DOHH2 (cell line): Measurements from ENCODE around the gene CERK.

Experiments used
- H3F3A ChIP-seq: fragments of 200-600 bp; sonication (generic), shearing (Covaris generic); 2 replicates; pipeline ENCODE4 v1.6.0; 2016; ENCODE audit warnings: antibody characterized with exemption, mild to moderate bottlenecking; ENCODE audit not compliant: control insufficient read depth, insufficient read depth
- H3K27ac ChIP-seq: fragments of 200-600 bp; sonication (generic); 2 replicates; pipeline ENCODE4 v1.5.1; 2014; ENCODE audit warnings: low read depth, mild to moderate bottlenecking, low read length, moderate library complexity
- H3K27me3 ChIP-seq: fragments of 200-600 bp; sonication (generic); 2 replicates; pipeline ENCODE4 v1.6.1; 2014; ENCODE audit warnings: mild to moderate bottlenecking, low read length, mixed read lengths; ENCODE audit not compliant: control insufficient read depth
- H3K36me3 ChIP-seq: fragments of 200-600 bp; sonication (generic); 2 replicates; pipeline ENCODE4 v1.6.1; 2014; ENCODE audit warnings: mild to moderate bottlenecking, low read length, moderate library complexity, mixed read lengths; ENCODE audit not compliant: control insufficient read depth
- H3K4me1 ChIP-seq: fragments of 200-600 bp; sonication (generic); 2 replicates; pipeline ENCODE4 v1.6.1; 2014; ENCODE audit warnings: mild to moderate bottlenecking, low read length, mixed read lengths; ENCODE audit not compliant: control insufficient read depth
- H3K4me2 ChIP-seq: fragments of 200-600 bp; sonication (generic); 2 replicates; pipeline ENCODE4 v1.6.0; 2014; ENCODE audit warnings: mild to moderate bottlenecking, low read length, moderate library complexity
- H3K4me3 ChIP-seq: fragments of 200-600 bp; sonication (generic); 2 replicates; pipeline ENCODE4 v1.5.1; 2014; ENCODE audit warnings: mild to moderate bottlenecking, low read length, mixed read lengths
- H3K79me2 ChIP-seq: fragments of 200-600 bp; sonication (generic); 2 replicates; pipeline ENCODE4 v1.6.1; 2014; ENCODE audit warnings: mild to moderate bottlenecking, low read length, mixed read lengths; ENCODE audit not compliant: control insufficient read depth
- H3K9me2 ChIP-seq: fragments of 200-600 bp; sonication (generic); replicated peaks from 2 replicates; pipeline ENCODE4 v1.6.1; 2014; ENCODE audit warnings: mild to moderate bottlenecking, low read length, mixed read lengths; ENCODE audit not compliant: control insufficient read depth
- H3K9me3 ChIP-seq: fragments of 200-600 bp; sonication (generic); 2 replicates; pipeline ENCODE4 v1.6.1; 2014; ENCODE audit warnings: antibody characterized with exemption, low read length, mixed read lengths; ENCODE audit not compliant: control insufficient read depth, insufficient read depth
- H4K20me1 ChIP-seq: fragments of 200-600 bp; sonication (generic); 2 replicates; pipeline ENCODE4 v1.6.0; 2014; ENCODE audit warnings: low read depth, mild to moderate bottlenecking, antibody characterized with exemption, low read length, moderate library complexity; ENCODE audit not compliant: control insufficient read depth, insufficient read depth
- EZH2phosphoT487 ChIP-seq: fragments of 200-600 bp; sonication (generic); IDR thresholded peaks from 2 replicates; pipeline ENCODE4 v1.6.1; 2017; ENCODE audit warnings: borderline replicate concordance, mild to moderate bottlenecking, antibody characterized with exemption, low read length, moderate library complexity, mixed read lengths
- TF ChIP-seq, protein P1 (sequence below): fragments of 200-600 bp; sonication (generic); IDR thresholded peaks from one replicate; pipeline ENCODE4 v1.5.1; 2014; ENCODE audit warnings: antibody characterized with exemption, mild to moderate bottlenecking, low read depth, low read length; ENCODE audit not compliant: poor library complexity, severe bottlenecking

CERK gene

DNA sequence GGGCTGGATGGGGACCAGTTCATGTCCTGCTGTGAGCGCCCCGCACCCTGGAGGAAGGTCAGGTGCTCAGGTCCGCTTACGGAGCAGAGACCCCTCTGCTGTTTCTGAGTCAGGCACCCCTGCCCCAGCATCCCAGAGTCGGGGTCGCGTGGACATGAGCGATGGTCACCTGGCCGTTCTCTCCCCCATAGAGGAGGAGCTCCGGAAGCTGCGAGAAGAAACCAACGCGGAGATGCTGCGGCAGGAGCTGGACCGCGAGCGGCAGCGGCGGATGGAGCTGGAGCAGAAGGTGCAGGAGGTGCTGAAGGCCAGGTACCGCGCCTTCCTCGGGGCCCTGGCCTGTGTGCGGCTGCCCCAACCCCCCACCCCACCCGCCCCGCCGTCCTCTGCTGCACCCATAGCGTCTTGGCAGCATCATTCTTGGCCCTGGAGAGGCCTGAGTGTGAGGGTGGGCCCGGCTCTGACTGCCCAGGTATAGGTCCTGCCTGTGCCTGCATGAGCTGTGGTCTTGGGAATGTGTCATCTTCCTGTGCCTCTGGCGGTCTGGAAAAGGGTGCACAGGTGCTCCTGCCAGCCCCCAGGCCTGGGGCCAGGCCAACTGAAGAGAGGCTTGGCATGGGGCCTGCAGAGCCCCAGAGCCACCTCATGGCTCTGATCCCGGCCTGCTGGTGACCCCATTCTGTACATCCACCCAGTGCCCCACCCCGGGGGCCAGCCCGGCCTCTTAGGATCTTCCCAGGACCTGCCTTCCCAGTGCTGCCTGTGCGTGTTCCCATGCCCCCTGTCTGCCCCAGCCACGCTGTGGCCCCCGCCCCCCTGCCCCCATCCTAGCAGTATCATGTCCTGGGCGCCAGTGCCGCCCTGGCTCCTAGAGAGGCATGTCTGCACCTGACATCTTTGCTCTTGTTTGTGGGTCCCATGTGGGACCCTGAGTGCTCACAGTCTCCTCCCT lies 79.8 kb downstream of the CERK start:
- no peaks in the 10 kb centered on the region for H3K27me3 ChIP-seq
- H3K4me3 ChIP-seq, result no peak overlapping the region
- 0 out of 2 replicates have a peak, but pooled peaks cover 4% of the 10 kb centered on the region for H4K20me1 ChIP-seq
- H3K27ac ChIP-seq, result no peak overlapping the region
- H3K9me3 ChIP-seq, result no peaks in the 10 kb centered on the region
- no peak for TF ChIP-seq EZH2phosphoT487
- TF ChIP-seq, protein P1, sequence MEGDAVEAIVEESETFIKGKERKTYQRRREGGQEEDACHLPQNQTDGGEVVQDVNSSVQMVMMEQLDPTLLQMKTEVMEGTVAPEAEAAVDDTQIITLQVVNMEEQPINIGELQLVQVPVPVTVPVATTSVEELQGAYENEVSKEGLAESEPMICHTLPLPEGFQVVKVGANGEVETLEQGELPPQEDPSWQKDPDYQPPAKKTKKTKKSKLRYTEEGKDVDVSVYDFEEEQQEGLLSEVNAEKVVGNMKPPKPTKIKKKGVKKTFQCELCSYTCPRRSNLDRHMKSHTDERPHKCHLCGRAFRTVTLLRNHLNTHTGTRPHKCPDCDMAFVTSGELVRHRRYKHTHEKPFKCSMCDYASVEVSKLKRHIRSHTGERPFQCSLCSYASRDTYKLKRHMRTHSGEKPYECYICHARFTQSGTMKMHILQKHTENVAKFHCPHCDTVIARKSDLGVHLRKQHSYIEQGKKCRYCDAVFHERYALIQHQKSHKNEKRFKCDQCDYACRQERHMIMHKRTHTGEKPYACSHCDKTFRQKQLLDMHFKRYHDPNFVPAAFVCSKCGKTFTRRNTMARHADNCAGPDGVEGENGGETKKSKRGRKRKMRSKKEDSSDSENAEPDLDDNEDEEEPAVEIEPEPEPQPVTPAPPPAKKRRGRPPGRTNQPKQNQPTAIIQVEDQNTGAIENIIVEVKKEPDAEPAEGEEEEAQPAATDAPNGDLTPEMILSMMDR, result no peak
- peaks cover 6% of the 10 kb centered on the region for H3K4me1 ChIP-seq
- H3K9me2 ChIP-seq, result no peaks in the 10 kb centered on the region
- H3K36me3 ChIP-seq, result no peaks in the 10 kb centered on the region
- no peaks in the 10 kb centered on the region for H3K79me2 ChIP-seq
- no peaks in the 10 kb centered on the region for H3F3A ChIP-seq
- H3K4me2 ChIP-seq, result no peak overlapping the region

DNA sequence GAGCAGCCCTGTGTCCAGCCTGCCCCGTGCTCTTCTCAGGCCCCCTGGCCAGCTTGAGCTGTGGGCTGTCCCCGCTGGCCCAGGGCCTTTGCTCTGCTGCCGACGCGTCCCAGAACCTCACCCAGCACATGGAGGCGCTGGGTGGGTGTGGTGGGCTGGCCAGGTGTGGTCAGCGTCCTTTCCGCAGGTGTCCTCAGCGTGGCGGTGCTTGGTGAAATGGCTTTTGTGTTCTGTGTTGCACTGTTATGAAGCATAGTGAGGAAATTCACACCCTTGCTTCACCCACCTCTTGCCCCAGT lies 80.4 kb downstream of the CERK start:
- TF ChIP-seq, protein P1, result no peak
- no peak for TF ChIP-seq EZH2phosphoT487
- Histone ChIP-seq H3K4me3 (no peak overlapping the region), H4K20me1 (0 out of 2 replicates have a peak, but pooled peaks cover 4% of the 10 kb centered on the region), H3F3A (no peaks in the 10 kb centered on the region), H3K27me3 (no peaks in the 10 kb centered on the region), H3K9me3 (no peaks in the 10 kb centered on the region), H3K9me2 (no peaks in the 10 kb centered on the region), H3K4me1 (peaks cover 11% of the 10 kb centered on the region), H3K79me2 (no peaks in the 10 kb centered on the region), H3K27ac (no peak overlapping the region), H3K4me2 (no peak overlapping the region), H3K36me3 (no peaks in the 10 kb centered on the region)

DNA sequence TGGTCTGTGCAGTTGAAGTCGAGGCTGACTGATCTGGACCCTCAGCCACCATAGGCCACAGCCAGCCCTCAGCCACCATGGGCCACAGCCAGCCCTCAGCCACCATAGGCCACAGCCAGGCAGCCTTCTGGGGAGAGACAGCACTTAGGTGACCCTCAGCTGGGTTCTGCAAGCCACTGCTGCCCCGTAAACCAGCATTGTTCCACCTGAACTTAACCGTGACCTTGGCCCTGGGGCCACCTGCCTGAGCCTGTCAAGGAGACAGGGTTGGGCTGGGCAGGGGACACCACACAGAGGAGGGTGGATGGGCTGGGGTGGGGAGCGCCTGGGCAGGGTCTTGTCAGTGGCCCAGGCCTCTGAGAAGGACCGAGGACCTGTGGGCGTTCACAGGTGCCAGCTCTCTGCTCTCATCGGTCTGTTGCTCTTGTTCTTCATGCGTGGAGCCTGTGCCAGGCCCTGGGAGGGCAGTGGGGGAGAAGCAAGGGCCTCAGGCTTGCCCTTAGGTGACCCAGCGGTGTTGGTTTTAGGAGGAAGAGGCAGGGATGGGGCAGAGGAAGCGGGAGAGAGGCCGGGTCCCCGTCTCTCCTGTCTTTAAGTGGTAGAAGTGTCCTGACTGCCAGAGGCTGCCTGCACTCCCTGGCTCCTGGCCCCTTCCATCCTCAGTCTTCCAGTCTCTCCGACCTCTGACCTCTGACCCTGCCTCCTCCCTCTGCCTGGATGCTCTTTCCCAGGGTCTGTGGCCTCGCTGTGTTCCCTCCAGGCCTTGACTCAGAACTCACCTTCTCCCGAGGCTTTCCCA lies 81.0 kb downstream of the CERK start:
- TF ChIP-seq, protein P1, result no peak
- no peak for TF ChIP-seq EZH2phosphoT487
- Histone ChIP-seq H4K20me1 (0 out of 2 replicates have a peak, but pooled peaks cover 4% of the 10 kb centered on the region), H3K9me2 (no peaks in the 10 kb centered on the region), H3F3A (no peaks in the 10 kb centered on the region), H3K27me3 (no peaks in the 10 kb centered on the region), H3K4me3 (no peak overlapping the region), H3K36me3 (no peaks in the 10 kb centered on the region), H3K27ac (no peak overlapping the region), H3K4me2 (no peak overlapping the region), H3K4me1 (peaks cover 11% of the 10 kb centered on the region), H3K9me3 (no peaks in the 10 kb centered on the region), H3K79me2 (no peaks in the 10 kb centered on the region)
